ENCODE results near the gene FAM237A. TPM values are rescaled to one million over a fixed set of nuclear protein-coding genes. Genes with fewer than 3 reads are reported as not detected.

FAM237A gene
- polyA plus RNA-seq, 1 of the 3 experiments (the other 2 are of a cell fraction), result not detected

DNA sequence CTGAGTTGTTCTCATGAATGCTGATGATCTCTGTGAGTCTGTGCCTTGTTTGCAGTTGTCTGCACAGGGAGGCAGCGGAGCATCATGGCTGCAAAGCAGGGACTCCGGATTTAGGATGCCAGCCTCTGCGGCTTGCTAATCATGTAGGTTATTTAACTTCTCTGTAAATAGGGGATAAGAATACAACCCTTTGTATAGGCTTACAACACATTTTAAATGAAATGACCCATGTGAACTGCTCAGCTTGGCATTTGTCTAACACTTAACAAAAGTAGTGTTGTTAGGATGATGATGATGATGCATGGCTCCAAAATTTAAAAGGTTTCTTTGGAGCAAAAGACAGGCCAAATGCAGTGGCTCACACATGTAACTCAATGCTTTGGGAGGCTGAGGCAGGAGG is 56.5 kb downstream of the FAM237A start:
- no peaks in the 10 kb centered on the region for H3K36me3 ChIP-seq (replicated peaks in 1 of 2; ENCODE audit: control insufficient read depth in 1 of 2, insufficient read depth in 2 of 2, low read length in 1 of 2)
- POLR2A ChIA-PET, result no interaction called here
- no peaks in the 10 kb centered on the region for H3K4me1 ChIP-seq (ENCODE audit: control insufficient read depth in 1 of 2, insufficient read depth in 2 of 2, low read depth in 1 of 2, low read length in 1 of 2)
- no peak overlapping the region for H2AFZ ChIP-seq (ENCODE audit: low read depth)
- WGBS (ENCODE audit: low lambda C conversion rate), result 67% methylated on average over 3 of the region's 3 CpGs
- no peak overlapping the region for H3K27ac ChIP-seq (ENCODE audit: low read depth in 2 of 2, low read length in 1 of 2)
- no peak overlapping the region for H3K4me2 ChIP-seq
- no peaks in the 10 kb centered on the region for H3F3A ChIP-seq (replicated peaks; ENCODE audit: insufficient read depth)
- no peaks in the 10 kb centered on the region for H3K79me2 ChIP-seq (ENCODE audit: insufficient read depth)
- H4K20me1 ChIP-seq (ENCODE audit: insufficient read depth), result no peaks in the 10 kb centered on the region
- no peaks in the 10 kb centered on the region; the same call in 1 of the 2 replicates for H3K27me3 ChIP-seq (ENCODE audit: insufficient read depth)
- no peak for DNase-seq
- no peaks in the 10 kb centered on the region for H3K9me2 ChIP-seq
- no peak overlapping the region for H3K4me3 ChIP-seq (ENCODE audit: low read depth in 2 of 2, low read length in 1 of 2)
- TF ChIP-seq POLR2AphosphoS5 (IDR thresholded peaks at IDR 0.05; ENCODE audit: low read depth, low read length), result no peak
- TF ChIP-seq JUND (IDR thresholded peaks at IDR 0.05), result no peak
- TF ChIP-seq TCF12 (IDR thresholded peaks at IDR 0.05), result no peak
- TF ChIP-seq MEF2A (IDR thresholded peaks at IDR 0.05; ENCODE audit: borderline replicate concordance, low read depth), result no peak
- TF ChIP-seq, protein P1, sequence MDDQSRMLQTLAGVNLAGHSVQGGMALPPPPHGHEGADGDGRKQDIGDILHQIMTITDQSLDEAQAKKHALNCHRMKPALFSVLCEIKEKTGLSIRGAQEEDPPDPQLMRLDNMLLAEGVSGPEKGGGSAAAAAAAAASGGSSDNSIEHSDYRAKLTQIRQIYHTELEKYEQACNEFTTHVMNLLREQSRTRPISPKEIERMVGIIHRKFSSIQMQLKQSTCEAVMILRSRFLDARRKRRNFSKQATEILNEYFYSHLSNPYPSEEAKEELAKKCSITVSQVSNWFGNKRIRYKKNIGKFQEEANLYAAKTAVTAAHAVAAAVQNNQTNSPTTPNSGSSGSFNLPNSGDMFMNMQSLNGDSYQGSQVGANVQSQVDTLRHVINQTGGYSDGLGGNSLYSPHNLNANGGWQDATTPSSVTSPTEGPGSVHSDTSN (IDR thresholded peaks at IDR 0.05), result no peak
- TF ChIP-seq NRF1 (IDR thresholded peaks at IDR 0.05; ENCODE audit: low read depth, low read length), result no peak
- TF ChIP-seq, protein P2, sequence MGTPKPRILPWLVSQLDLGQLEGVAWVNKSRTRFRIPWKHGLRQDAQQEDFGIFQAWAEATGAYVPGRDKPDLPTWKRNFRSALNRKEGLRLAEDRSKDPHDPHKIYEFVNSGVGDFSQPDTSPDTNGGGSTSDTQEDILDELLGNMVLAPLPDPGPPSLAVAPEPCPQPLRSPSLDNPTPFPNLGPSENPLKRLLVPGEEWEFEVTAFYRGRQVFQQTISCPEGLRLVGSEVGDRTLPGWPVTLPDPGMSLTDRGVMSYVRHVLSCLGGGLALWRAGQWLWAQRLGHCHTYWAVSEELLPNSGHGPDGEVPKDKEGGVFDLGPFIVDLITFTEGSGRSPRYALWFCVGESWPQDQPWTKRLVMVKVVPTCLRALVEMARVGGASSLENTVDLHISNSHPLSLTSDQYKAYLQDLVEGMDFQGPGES (IDR thresholded peaks at IDR 0.05; ENCODE audit: low read depth, low read length), result no peak
- no peak for TF ChIP-seq MXI1 (IDR thresholded peaks at IDR 0.05; ENCODE audit: low read depth, low read length)
- TF ChIP-seq RFX5 (IDR thresholded peaks at IDR 0.05; ENCODE audit: low read length), result no peak
- no peak for TF ChIP-seq TAF1 (IDR thresholded peaks at IDR 0.05; ENCODE audit: borderline replicate concordance, low read depth, low read length)
- TF ChIP-seq, protein P3, sequence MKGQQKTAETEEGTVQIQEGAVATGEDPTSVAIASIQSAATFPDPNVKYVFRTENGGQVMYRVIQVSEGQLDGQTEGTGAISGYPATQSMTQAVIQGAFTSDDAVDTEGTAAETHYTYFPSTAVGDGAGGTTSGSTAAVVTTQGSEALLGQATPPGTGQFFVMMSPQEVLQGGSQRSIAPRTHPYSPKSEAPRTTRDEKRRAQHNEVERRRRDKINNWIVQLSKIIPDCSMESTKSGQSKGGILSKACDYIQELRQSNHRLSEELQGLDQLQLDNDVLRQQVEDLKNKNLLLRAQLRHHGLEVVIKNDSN (IDR thresholded peaks at IDR 0.05; ENCODE audit: borderline replicate concordance, low read depth), result no peak
- TF ChIP-seq, protein P4, sequence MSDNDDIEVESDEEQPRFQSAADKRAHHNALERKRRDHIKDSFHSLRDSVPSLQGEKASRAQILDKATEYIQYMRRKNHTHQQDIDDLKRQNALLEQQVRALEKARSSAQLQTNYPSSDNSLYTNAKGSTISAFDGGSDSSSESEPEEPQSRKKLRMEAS (IDR thresholded peaks at IDR 0.05; ENCODE audit: low read depth), result no peak
- TF ChIP-seq NFIC (IDR thresholded peaks at IDR 0.05; ENCODE audit: borderline replicate concordance), result no peak
- TF ChIP-seq FOXM1 (IDR thresholded peaks at IDR 0.05; ENCODE audit: low read depth), result no peak
- TF ChIP-seq CHD2 (IDR thresholded peaks at IDR 0.05; ENCODE audit: low read length, partially characterized antibody), result no peak
- TF ChIP-seq GABPA (IDR thresholded peaks at IDR 0.05; ENCODE audit: low read depth), result no peak
- TF ChIP-seq, protein P5, sequence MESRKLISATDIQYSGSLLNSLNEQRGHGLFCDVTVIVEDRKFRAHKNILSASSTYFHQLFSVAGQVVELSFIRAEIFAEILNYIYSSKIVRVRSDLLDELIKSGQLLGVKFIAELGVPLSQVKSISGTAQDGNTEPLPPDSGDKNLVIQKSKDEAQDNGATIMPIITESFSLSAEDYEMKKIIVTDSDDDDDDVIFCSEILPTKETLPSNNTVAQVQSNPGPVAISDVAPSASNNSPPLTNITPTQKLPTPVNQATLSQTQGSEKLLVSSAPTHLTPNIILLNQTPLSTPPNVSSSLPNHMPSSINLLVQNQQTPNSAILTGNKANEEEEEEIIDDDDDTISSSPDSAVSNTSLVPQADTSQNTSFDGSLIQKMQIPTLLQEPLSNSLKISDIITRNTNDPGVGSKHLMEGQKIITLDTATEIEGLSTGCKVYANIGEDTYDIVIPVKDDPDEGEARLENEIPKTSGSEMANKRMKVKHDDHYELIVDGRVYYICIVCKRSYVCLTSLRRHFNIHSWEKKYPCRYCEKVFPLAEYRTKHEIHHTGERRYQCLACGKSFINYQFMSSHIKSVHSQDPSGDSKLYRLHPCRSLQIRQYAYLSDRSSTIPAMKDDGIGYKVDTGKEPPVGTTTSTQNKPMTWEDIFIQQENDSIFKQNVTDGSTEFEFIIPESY (IDR thresholded peaks at IDR 0.05; ENCODE audit: borderline replicate concordance, low read depth), result no peak
- no peak for TF ChIP-seq FOSL2 (IDR thresholded peaks at IDR 0.05; ENCODE audit: borderline replicate concordance, low read depth)
- no peak for TF ChIP-seq TEAD4 (IDR thresholded peaks at IDR 0.05; ENCODE audit: borderline replicate concordance, insufficient read depth)
- TF ChIP-seq RXRA (IDR thresholded peaks at IDR 0.05; ENCODE audit: borderline replicate concordance, low read depth), result no peak
- CTCF ChIA-PET, result interaction anchor here (1.6 to 5.4 kb wide), 2 partner anchors 84 to 101 kb away, joined by 6 to 58 read pairs; no protein-coding TSS in a partner anchor
- H3K9me3 ChIP-seq, result no peaks in the 10 kb centered on the region
- H3K9ac ChIP-seq, result no peak overlapping the region

Other genes starting within 250 kb of the FAM237A start
- 3.6 and 3.7 TPM in 2 replicates for gene ADAM23, start 199.0 kb upstream of the FAM237A start, polyA plus RNA-seq (2012; rRNA removed)
- gene DYTN, start 75.9 kb downstream of the FAM237A start, polyA plus RNA-seq (2012; rRNA removed), result not detected in 2 replicates
- 1.7 and 2.8 TPM in 2 replicates for gene MDH1B, start 122.8 kb downstream of the FAM237A start, polyA plus RNA-seq (2012; rRNA removed)
- gene FASTKD2, start 123.1 kb downstream of the FAM237A start, polyA plus RNA-seq (2012; rRNA removed), result 15.1 and 22.8 TPM in 2 replicates

Measured in SK-N-SH (cell line).